HG02759 (cell line): ENCODE measurements around the gene AUTS2.
"Not testable (repeated sequence)": the region's sequence is repeated elsewhere in the genome, so short reads cannot be mapped to it uniquely, and the experiment has no call there.

Experiments
- ATAC-seq: cut with Tn5 transposase; IDR thresholded peaks from one replicate; pipeline ENCODE4 v1.9.1; 2021; ENCODE audit warnings: mild to moderate bottlenecking, moderate library complexity; ENCODE audit not compliant: unreplicated experiment

The AUTS2 gene

GRCh38 chr7:70352088-70352487 is 753.8 kb downstream of the AUTS2 start:
- ATAC-seq: no peak

- ATAC-seq: no peak
These were observed 754.6 kb downstream of the AUTS2 start for GRCh38 chr7:70352906-70353305.

- no peak for ATAC-seq
These were observed 755.2 kb downstream of the AUTS2 start for GRCh38 chr7:70353330-70353945.

DNA sequence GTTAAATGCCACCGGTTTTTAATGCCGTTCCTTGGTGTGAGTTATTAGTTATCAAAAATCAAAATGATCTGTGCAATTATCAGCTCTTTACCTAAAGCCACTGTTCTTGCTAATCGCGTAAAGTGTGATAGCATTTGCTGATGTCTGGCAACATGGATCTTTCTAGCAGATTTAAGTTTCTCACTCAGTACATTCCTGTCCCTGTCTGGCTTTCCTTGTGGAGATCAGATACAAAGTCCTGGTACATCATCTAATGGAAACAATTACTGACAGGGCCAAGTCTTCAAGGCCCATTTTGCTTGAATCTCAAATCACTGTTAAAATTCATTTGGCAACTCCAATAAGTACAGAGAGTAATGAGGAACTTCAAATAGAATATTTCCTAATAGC is 755.7 kb downstream of the AUTS2 start:
- no peak for ATAC-seq

- ATAC-seq: no peak
These were observed 756.3 kb downstream of the AUTS2 start for GRCh38 chr7:70354409-70355169.

GRCh38 chr7:70355198-70356020 is 757.1 kb downstream of the AUTS2 start:
- ATAC-seq: no peak

- ATAC-seq: no peak
These were observed 758.0 kb downstream of the AUTS2 start for GRCh38 chr7:70356085-70356786.

DNA sequence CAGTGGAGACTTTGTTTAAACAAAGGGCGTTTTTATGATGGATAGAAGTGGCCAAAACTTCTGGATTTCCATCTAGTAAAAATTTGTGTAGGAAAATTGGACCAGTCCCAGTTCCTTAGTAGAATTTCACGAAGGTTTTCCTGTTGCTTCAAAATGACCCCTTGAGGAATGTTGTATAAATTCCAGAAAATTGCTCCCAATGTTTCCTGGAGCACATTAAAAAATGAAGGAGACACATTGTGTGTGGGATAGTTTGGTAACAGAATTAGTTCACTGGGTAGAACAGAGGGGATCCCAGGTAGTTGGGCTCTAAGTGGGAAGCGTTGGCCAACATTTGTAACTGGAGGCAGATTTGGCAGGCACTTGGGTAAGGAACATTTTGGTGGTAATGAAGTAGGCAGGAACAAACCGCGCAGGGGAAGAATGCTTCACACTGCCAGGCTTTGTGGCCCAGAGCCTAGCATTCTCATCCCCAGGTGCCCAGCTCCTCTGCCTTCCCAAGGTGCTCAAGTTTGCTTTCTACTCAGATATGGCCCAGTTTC is 758.6 kb downstream of the AUTS2 start:
- no peak for ATAC-seq

- ATAC-seq: no peak
These were observed 762.3 kb downstream of the AUTS2 start for GRCh38 chr7:70360557-70360956.

DNA sequence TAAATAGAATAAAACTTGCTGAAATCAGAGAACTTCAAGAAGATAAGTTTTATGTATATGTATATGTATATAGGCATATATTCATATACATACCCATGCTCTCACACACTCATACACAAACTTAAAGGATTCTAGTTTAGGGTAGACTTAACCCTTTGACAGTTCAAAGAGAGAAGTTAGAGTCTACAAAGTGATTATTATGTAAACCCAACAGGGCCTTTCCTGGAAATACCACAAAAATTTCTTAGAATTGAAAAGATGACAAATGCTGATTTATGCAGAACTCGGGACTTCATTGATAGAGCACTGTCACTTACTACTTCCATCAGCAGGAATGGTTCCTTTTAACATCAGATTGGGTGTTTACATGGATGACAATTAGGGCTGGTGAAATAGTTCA is 763.5 kb downstream of the AUTS2 start:
- no peak for ATAC-seq

GRCh38 chr7:70364393-70364792 is 766.1 kb downstream of the AUTS2 start:
- not testable (repeated sequence) for ATAC-seq

GRCh38 chr7:70371652-70372051 is 773.4 kb downstream of the AUTS2 start:
- ATAC-seq: no peak

GRCh38 chr7:70372768-70373515 is 774.7 kb downstream of the AUTS2 start:
- ATAC-seq: no peak

DNA sequence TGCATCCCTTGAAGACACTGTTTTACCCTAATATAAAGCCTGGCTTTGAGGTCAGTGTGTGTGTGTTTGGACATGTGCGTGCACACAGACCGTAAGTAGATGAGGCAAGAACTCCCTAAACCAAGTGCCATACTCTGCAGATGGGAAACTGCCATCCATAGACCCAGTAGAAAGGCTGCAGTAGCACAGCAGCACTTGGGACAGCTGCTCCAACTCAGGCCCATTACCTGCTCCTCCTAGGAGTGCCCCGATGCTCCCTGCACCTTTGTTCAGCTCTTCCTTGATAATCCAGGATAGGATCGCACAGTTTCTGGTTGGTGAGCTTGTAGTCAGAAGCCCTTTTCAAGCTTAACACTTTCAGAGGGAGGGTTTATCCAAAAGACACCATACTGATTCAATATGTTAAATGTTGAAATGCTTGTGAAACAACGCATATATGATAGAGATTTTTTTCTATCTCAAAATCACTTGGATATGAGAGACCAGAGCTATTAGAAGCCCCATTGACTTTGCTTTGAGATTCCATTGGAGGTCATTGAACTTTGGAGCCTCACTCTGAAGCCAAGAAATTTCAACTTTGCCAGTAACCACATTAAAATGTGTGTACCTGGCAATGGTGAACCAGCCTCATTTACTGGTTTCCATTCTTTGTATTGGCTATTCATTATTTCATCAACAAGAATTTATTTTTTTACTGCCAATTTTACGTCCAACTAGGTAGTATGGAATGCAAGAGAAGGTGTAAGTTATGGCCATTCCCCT is 776.7 kb downstream of the AUTS2 start:
- ATAC-seq: no peak

- no peak for ATAC-seq
These were observed 778.3 kb downstream of the AUTS2 start for GRCh38 chr7:70376561-70377031.

DNA sequence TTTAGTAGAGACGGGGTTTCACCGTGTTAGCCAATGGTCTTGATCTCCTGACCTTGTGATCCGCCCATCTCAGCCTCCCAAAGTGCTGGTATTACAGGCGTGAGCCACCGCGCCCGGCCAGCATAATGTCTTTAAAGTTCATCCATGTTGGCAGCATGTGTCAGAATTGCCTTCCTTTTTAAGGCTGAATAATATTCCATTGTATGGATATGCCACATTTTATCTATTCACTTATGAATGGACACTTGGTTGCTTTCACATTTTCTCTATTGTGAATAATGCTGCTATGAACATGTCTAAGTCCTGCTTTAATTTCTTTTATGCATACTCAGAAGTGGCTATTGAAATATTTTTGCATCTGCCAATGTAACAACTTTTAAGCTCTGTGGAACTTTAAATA is 779.7 kb downstream of the AUTS2 start:
- ATAC-seq: no peak

DNA sequence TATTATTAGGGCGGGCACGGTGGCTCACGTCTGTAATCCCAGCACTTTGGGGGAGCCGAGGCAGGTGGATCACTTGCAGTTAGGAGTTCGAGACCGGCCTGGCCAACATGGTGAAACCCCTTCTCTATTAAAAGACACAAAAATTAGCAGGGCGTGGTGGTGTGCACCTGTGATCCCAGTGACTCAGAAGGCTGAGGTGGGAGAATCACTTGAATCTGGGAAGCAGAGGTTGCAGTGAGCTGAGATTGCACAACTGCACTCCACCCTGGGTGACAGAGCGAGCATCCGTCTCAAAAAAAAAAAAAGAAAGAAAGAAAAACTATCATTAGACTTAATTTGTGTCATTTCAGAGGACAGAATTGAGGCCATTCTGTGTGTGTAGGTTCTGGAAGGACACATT is 780.9 kb downstream of the AUTS2 start:
- no peak for ATAC-seq

DNA sequence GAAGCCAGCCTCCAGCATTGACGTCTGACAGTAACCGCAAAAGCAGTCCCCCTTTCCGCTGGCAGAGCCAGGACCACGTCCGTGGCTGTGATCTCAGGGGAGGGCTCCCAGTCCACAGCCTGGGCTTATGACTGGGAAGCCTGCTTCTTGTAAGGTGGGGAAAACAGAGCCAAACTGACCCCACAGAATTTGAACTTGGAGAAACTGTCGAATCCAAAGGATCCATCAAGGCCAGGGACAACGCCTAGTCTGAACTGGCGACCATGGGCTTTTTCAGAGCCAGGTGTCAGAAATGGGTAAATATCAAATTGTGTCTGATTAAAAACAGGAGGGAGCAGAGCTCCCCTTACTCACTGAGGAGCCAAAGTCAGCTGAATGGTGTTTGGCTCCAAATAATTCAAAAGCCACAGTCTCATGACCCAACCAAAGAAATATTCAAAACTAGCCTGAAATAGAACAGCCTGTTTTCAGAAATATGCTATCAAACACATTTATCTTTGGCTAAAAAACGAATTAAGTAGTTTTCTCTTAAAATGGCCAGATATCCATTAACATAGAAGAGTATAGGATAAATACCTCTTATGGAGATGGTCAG is 782.2 kb downstream of the AUTS2 start:
- no peak for ATAC-seq
